SK-N-SH treated with all-trans-retinoic acid at 6 μM for 48 hours (cell line): Measurements from ENCODE around the gene MFN2.

ENCODE experiments used
- ATAC-seq: fragments of 200-7000 bp; cut with Tn5 transposase; 3 replicates; pipeline ENCODE4 v1.9.1; 2020; ENCODE audit warnings: mild to moderate bottlenecking, moderate library complexity
- ARNTL ChIP-seq: fragments of 450-650 bp; formaldehyde crosslinking; IDR thresholded peaks from 2 replicates; pipeline ENCODE4 v1.5.0; 2020; ENCODE audit warnings: low read depth, mild to moderate bottlenecking, moderate library complexity, borderline replicate concordance
- BACH2 ChIP-seq: fragments of 250-450 bp; sonication (Bioruptor Pico); IDR thresholded peaks from 2 replicates; pipeline ENCODE4 v1.9.0; 2021; ENCODE audit warnings: mild to moderate bottlenecking, borderline replicate concordance
- CSDC2 ChIP-seq: fragments of 250-450 bp; sonication (Bioruptor Pico); IDR thresholded peaks from 2 replicates; pipeline ENCODE4 v1.5.0; 2020; ENCODE audit warnings: mild to moderate bottlenecking, moderate library complexity
- GLIS3 ChIP-seq: fragments of 250-450 bp; sonication (Bioruptor Pico); IDR thresholded peaks from 2 replicates; pipeline ENCODE4 v1.5.0; 2020; ENCODE audit warnings: mild to moderate bottlenecking, moderate library complexity
- ISL1 ChIP-seq: fragments of 250-450 bp; sonication (Bioruptor Pico); IDR thresholded peaks from 2 replicates; pipeline ENCODE4 v2.1.2; 2022; ENCODE audit warnings: mild to moderate bottlenecking, moderate library complexity
- OSR1 ChIP-seq: fragments of 250-450 bp; sonication (Bioruptor Pico); IDR thresholded peaks from 2 replicates; pipeline ENCODE4 v1.8.0; 2022; ENCODE audit warnings: moderate library complexity, mild to moderate bottlenecking, inconsistent platforms
- POU6F1 ChIP-seq: fragments of 250-450 bp; sonication (Bioruptor Pico); IDR thresholded peaks from 2 replicates; pipeline ENCODE4 v1.8.0; 2021; ENCODE audit warnings: low read depth, mild to moderate bottlenecking, moderate library complexity, borderline replicate concordance
- PPARA ChIP-seq: fragments of 250-450 bp; sonication (Bioruptor Pico); IDR thresholded peaks from 2 replicates; pipeline ENCODE4 v1.5.0; 2020; ENCODE audit warnings: mild to moderate bottlenecking, borderline replicate concordance
- TCF4 ChIP-seq: fragments of 250-450 bp; sonication (Bioruptor Pico); IDR thresholded peaks from 2 replicates; pipeline ENCODE4 v1.8.0; 2021; ENCODE audit warnings: mild to moderate bottlenecking, moderate library complexity, borderline replicate concordance
- TOX ChIP-seq: fragments of 250-450 bp; sonication (Bioruptor Pico); IDR thresholded peaks from 2 replicates; pipeline ENCODE4 v1.8.0; 2021; ENCODE audit warnings: mild to moderate bottlenecking, moderate library complexity, borderline replicate concordance
- ZC3H10 ChIP-seq: fragments of 250-450 bp; sonication (Bioruptor Pico); IDR thresholded peaks from 2 replicates; pipeline ENCODE4 v1.5.1; 2021; ENCODE audit warnings: mild to moderate bottlenecking, moderate library complexity
- ZFP3 ChIP-seq: fragments of 250-450 bp; sonication (Bioruptor Pico); IDR thresholded peaks from 2 replicates; pipeline ENCODE4 v1.5.0; 2020; ENCODE audit warnings: mild to moderate bottlenecking, moderate library complexity
- ZNF565 ChIP-seq: fragments of 450-650 bp; formaldehyde crosslinking; conservative IDR thresholded peaks from 2 replicates; pipeline ENCODE4 v1.5.0; 2020; ENCODE audit warnings: low read depth, mild to moderate bottlenecking, moderate library complexity
- ZNF70 ChIP-seq: fragments of 450-650 bp; formaldehyde crosslinking; IDR thresholded peaks from 2 replicates; pipeline ENCODE4 v1.5.0; 2020; ENCODE audit warnings: mild to moderate bottlenecking, moderate library complexity
- ZNF8 ChIP-seq: fragments of 450-650 bp; formaldehyde crosslinking; IDR thresholded peaks from 2 replicates; pipeline ENCODE4 v1.5.0; 2020; ENCODE audit warnings: mild to moderate bottlenecking, moderate library complexity
- TF ChIP-seq, protein P1 (sequence below): fragments of 250-450 bp; sonication (Bioruptor Pico); IDR thresholded peaks from 2 replicates; pipeline ENCODE4 v1.5.0; 2020; ENCODE audit warnings: mild to moderate bottlenecking, moderate library complexity
- TF ChIP-seq, protein P2 (sequence below): fragments of 250-450 bp; sonication (Bioruptor Pico); IDR thresholded peaks from 2 replicates; pipeline ENCODE4 v1.5.1; 2021; ENCODE audit warnings: mild to moderate bottlenecking, moderate library complexity
- TF ChIP-seq, protein P3 (sequence below): fragments of 250-450 bp; sonication (Bioruptor Pico); IDR thresholded peaks from 2 replicates; pipeline ENCODE4 v1.8.0; 2020; ENCODE audit warnings: mild to moderate bottlenecking, moderate library complexity, borderline replicate concordance
- TF ChIP-seq, protein P4 (sequence below): fragments of 250-450 bp; sonication (Bioruptor Pico); IDR thresholded peaks from 2 replicates; pipeline ENCODE4 v1.5.1; 2020; ENCODE audit warnings: low read depth, mild to moderate bottlenecking, moderate library complexity

The MFN2 gene

GRCh38 chr1:12001996-12002493, 21.8 kb downstream of the MFN2 start (continued):
- TF ChIP-seq, protein P1, sequence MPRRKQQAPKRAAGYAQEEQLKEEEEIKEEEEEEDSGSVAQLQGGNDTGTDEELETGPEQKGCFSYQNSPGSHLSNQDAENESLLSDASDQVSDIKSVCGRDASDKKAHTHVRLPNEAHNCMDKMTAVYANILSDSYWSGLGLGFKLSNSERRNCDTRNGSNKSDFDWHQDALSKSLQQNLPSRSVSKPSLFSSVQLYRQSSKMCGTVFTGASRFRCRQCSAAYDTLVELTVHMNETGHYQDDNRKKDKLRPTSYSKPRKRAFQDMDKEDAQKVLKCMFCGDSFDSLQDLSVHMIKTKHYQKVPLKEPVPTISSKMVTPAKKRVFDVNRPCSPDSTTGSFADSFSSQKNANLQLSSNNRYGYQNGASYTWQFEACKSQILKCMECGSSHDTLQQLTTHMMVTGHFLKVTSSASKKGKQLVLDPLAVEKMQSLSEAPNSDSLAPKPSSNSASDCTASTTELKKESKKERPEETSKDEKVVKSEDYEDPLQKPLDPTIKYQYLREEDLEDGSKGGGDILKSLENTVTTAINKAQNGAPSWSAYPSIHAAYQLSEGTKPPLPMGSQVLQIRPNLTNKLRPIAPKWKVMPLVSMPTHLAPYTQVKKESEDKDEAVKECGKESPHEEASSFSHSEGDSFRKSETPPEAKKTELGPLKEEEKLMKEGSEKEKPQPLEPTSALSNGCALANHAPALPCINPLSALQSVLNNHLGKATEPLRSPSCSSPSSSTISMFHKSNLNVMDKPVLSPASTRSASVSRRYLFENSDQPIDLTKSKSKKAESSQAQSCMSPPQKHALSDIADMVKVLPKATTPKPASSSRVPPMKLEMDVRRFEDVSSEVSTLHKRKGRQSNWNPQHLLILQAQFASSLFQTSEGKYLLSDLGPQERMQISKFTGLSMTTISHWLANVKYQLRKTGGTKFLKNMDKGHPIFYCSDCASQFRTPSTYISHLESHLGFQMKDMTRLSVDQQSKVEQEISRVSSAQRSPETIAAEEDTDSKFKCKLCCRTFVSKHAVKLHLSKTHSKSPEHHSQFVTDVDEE (CRISPR knock-in tag): no peak
- TF ChIP-seq GLIS3 (CRISPR knock-in tag): no peak
- TF ChIP-seq ZNF70: no peak
- no peak for TF ChIP-seq ZNF565 (CRISPR knock-in tag)
- TF ChIP-seq POU6F1: no peak
- no peak for TF ChIP-seq TCF4 (CRISPR knock-in tag)
- TF ChIP-seq CSDC2 (CRISPR knock-in tag): no peak
- no peak for TF ChIP-seq PPARA
- no peak for TF ChIP-seq ZC3H10 (CRISPR knock-in tag)
- no peak for TF ChIP-seq BACH2
- TF ChIP-seq, protein P2, sequence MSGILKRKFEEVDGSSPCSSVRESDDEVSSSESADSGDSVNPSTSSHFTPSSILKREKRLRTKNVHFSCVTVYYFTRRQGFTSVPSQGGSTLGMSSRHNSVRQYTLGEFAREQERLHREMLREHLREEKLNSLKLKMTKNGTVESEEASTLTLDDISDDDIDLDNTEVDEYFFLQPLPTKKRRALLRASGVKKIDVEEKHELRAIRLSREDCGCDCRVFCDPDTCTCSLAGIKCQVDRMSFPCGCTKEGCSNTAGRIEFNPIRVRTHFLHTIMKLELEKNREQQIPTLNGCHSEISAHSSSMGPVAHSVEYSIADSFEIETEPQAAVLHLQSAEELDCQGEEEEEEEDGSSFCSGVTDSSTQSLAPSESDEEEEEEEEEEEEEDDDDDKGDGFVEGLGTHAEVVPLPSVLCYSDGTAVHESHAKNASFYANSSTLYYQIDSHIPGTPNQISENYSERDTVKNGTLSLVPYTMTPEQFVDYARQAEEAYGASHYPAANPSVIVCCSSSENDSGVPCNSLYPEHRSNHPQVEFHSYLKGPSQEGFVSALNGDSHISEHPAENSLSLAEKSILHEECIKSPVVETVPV (CRISPR knock-in tag): no peak

DNA sequence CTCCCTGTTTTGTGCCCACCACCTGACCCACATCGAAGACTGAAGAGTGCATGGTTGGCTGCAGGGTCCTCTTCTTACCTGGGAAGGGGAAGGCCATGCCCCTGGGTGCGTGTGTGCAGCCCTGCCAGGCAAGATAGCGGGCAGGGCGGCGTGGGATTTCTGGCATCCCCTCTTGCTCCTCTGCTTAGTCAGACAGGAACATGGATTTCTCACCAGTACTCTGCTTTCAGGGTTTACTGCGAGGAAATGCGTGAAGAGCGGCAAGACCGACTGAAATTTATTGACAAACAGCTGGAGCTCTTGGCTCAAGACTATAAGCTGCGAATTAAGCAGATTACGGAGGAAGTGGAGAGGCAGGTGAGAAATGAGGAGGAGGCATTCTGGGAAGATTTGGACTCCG, 23.5 kb downstream of the MFN2 start:
- no peak for TF ChIP-seq ZNF8
- no peak for TF ChIP-seq TOX (CRISPR knock-in tag)
- TF ChIP-seq ARNTL: no peak
- TF ChIP-seq, protein P3, sequence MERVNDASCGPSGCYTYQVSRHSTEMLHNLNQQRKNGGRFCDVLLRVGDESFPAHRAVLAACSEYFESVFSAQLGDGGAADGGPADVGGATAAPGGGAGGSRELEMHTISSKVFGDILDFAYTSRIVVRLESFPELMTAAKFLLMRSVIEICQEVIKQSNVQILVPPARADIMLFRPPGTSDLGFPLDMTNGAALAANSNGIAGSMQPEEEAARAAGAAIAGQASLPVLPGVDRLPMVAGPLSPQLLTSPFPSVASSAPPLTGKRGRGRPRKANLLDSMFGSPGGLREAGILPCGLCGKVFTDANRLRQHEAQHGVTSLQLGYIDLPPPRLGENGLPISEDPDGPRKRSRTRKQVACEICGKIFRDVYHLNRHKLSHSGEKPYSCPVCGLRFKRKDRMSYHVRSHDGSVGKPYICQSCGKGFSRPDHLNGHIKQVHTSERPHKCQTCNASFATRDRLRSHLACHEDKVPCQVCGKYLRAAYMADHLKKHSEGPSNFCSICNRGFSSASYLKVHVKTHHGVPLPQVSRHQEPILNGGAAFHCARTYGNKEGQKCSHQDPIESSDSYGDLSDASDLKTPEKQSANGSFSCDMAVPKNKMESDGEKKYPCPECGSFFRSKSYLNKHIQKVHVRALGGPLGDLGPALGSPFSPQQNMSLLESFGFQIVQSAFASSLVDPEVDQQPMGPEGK (CRISPR knock-in tag): no peak
- no peak for TF ChIP-seq CSDC2 (CRISPR knock-in tag)
- TF ChIP-seq ZC3H10 (CRISPR knock-in tag): no peak
- TF ChIP-seq, protein P4, sequence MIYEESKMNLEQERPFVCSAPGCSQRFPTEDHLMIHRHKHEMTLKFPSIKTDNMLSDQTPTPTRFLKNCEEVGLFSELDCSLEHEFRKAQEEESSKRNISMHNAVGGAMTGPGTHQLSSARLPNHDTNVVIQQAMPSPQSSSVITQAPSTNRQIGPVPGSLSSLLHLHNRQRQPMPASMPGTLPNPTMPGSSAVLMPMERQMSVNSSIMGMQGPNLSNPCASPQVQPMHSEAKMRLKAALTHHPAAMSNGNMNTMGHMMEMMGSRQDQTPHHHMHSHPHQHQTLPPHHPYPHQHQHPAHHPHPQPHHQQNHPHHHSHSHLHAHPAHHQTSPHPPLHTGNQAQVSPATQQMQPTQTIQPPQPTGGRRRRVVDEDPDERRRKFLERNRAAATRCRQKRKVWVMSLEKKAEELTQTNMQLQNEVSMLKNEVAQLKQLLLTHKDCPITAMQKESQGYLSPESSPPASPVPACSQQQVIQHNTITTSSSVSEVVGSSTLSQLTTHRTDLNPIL: no peak
- no peak for TF ChIP-seq ZFP3 (CRISPR knock-in tag)
- TF ChIP-seq ZNF565 (CRISPR knock-in tag): no peak
- TF ChIP-seq ZNF70: no peak
- TF ChIP-seq, protein P1 (CRISPR knock-in tag): no peak
- no peak for TF ChIP-seq ISL1 (CRISPR knock-in tag)
- TF ChIP-seq OSR1 (CRISPR knock-in tag): no peak
- no peak for ATAC-seq
